NCI-H82 treated with DMSO at 0.1 percent for 48 hours (cell line): ENCODE results near the gene ZNF560.

Experiments
- DNase-seq: peaks from one replicate; lab custom pipeline; 2025; ENCODE audit not compliant: unreplicated experiment; lab: John Stamatoyannopoulos, UW

Gene ZNF560

DNA sequence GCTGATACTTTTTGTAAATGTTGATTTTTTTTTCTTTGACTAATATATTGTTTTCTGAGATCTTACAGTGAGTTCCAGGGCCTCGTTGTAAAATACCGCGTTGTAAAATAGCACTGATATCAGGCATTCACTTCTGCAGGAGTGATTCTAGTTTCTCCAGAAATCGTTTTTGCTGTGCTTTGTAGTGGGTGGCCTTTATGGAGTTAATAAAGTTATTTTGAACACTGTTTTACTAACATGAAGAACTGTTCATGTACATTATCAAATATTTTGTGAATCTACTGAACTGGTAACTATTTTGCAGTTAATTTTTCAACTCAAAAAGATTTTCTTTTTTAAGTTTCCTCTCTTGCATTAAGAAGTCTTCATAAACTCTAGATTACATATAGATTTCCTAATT, 62.1 kb downstream of the ZNF560 start:
- DNase-seq = no peak

DNA sequence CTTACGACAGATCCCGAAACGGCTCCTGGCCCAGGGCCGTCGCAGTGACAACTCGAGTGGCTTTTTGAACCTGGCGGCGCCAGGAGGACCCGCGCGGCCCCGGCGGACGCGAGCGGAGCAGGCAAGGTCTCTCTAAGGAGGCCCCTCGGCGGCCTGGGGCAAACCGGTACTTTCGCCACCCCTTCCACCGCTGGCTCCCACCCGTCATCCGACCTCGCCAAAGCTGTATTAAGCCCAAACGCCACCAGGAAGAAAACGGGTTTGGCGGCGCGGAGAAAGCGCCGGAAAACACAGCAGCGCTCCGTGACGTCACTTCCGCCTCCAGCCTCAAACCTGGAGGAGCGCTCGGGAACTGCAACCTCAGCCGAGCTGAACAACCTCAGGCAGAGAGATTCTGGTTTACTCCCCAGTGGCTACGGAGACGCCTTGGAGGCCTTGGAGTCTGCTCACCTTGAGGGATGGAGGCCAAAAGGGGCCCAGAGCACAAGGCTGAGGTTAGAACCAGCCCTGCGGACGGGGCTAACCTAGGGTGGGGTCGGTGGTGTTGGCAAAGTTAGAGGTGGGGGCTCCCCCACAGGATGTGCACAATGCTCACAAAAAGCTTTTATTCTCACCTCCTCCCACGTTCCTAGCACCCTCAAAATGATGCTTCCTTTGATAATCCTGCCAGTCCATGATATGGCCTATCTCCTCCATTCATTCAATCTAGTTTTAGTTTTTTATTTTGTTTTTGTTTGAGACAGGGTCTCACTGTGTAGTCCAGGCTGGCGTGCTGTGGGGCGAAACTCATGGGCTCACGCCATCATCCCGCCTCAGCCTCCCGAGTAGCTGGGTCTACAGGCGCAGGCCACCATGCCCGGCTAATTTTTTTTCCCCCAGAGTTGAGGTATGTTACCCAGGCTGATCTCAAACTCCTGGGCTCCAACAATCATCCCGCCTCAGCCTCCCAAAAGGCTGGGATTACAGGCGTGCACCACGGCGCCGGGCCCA, 62.8 kb downstream of the ZNF560 start, which contains the start of gene ZNF266:
Gene ZNF266 (minus strand): TSS at position 295 of the 990 bp plus-strand sequence. CDS start 15,484 bp downstream, outside the sequence.
- DNase-seq = peak; percentile 28

DNA sequence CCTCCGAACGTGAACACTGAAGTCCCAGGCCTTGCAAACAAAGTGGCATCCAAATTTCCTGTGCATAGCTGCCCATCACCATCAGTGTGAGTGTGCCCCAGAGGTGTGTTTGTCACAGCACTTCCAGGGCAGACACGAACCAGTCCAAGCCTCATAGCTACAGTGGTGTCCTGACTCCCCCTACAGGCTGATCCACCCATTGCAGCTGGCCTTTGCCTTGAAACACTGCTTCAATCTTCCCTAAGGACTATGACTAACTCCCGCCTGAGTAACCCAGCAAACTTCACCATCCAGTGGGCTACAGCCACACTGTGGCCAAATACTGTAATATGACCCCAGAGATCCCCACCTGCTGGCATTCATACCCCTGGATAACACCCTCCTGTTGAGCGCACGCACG, 66.9 kb downstream of the ZNF560 start:
- no peak for DNase-seq

DNA sequence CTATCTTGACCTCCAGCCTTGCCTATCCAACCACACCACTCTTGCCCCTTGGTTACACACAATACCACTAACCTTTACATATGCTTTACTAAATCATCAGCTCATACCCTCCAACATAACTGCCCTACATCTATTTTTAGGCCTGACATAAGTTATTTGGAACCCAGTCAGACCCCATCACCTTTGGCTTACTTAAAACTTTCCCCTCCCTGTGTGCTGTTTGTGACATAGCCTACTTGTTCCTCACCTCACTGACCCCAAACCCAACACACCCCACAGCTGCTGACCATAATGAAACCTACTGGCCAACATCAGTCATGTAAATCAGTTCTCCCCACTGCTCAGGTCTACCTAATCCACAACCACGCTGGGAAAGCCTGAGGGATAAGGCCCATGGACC, 68.0 kb downstream of the ZNF560 start:
- no peak for DNase-seq

DNA sequence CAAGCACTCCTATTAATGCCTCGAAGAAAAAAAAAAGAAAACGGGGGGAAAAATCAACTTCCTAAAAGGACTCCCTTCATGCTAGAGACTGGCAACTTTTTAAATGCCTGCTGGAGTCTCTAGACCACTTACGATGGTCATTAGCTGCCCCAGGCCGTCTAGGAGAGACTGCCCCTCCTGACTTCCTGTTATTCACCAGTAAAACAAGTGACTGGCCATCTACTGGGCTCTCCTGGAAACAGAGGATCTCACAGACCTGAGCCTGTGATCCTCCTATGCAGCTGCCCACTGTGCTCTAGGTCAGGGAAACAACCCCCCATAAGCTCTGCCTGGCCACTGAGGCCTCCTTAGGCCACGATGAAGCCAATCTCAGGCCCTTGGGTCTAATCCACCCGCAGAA, 70.5 kb downstream of the ZNF560 start:
- DNase-seq = no peak
